Fibroblast of skin of abdomen (primary cell): ENCODE data around the gene SAMD1.
A peak's percentile ranks its signal among the peaks of the same experiment; 100 is the strongest.

ENCODE experiments used
- DNase-seq: peaks from one replicate; pipeline ENCODE4 v3.0.0-alpha.2; 2013

SAMD1 gene

DNA sequence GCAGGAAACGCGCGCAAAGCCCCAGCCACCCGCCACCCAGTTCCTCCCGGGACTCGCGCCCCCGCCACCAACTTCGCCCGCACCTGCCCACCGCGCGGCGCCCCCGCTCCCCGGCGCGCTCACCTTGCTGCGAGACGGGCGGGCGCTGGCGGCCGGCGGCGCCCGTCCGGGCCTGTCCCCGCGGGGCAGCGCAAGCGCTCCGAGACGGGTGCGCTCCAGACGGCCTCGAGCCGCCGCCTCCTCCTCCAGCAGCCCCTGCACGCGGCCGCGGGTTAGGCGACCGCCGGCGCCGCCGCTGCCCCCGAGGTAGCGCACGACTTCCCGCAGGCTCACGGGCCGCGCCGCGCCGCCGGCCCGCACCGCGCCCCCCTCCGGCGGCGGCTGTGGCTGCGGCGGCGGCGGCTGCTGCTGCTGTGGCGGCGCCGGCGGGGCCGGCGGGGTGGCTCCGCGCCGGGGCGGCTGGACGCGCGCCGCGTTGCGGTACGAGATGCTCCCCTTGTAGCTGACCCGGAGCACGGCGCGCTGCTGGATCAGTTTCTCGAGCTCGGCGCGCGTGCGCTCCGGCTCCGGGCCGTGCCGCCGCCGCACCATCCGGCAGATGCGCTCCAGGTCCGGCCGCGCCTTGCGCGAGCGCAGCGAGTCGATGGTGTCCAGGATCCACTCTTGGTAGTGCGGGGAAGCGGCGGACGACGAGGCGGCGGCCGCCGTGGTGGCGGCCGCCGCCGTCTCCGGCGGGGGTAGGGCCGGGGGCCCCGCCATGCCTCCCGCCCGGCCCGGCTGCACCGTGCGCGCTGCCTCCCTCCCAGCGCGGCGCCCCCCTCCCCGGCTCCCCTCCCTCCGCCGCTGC lies 666 bp downstream of the SAMD1 start:
- DNase-seq = peak; percentile 65

DNA sequence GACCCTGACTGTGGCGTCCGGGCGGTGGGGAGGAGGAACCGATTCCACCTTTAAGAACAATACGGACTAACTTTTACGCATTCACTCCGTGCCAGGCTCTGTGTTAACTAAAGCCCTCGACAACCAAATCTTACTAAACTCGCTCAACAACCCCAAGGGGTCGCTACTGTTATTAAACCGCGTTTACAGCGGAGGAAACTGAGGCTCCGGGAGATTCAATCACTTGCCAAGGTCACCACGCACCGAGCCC lies 1.2 kb downstream of the SAMD1 start:
- no peak for DNase-seq

DNA sequence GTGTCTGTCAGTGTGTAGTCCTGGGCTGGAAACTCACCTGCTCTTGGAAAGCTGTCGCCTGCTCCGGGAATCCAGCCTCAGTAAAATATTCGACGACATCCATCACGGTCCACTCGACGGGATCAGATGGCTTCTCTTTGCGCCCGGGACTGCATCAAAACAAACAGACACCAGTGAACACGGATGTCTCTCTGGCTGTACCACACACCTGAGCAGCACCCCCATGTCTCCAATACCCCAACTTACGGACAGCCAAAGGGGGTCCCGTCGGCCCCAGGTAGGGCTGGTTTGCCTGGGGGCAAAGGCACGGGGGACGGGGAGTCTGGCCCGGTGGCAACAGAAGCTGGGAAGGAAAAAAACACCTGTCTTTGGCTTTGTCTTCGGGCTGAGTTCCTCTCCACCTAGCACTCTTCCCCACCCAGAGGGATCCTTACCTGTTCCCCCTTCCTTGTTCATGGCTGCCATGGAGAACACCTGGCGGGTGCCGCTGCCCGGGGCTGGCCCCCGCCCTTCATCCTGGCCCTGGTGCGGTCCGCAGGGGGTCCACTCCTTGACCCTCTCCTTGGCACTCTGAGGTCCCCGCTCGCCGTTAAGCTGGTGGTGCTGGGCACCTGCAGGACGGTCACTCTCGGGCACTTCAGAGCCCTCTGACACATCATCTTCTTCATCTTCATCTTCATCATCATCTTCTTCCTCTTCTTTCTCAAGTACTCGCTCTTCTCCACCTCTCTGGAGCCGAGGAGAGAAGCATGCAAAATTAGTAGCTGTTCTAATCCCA lies 1.7 kb downstream of the SAMD1 start:
- no peak for DNase-seq

DNA sequence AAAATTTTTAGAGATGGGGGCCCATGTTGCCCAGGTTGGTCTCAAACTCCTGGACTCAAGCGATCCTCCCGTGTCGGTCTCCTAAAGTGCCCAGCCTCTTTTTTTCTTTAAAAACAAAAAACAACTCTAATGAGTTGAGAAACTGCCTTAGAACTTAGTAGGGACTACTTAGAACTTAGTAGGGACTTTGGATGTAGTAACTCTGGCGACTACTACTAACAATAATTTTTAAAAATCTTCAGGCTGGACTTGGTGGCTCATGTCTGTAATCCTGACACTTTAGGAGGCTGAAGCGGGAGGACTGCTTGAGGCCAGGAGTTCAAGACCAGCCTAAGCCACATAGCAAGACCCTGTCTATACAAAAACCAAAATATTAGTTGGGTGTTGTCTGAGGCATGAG lies 4.5 kb downstream of the SAMD1 start:
- DNase-seq = no peak

DNA sequence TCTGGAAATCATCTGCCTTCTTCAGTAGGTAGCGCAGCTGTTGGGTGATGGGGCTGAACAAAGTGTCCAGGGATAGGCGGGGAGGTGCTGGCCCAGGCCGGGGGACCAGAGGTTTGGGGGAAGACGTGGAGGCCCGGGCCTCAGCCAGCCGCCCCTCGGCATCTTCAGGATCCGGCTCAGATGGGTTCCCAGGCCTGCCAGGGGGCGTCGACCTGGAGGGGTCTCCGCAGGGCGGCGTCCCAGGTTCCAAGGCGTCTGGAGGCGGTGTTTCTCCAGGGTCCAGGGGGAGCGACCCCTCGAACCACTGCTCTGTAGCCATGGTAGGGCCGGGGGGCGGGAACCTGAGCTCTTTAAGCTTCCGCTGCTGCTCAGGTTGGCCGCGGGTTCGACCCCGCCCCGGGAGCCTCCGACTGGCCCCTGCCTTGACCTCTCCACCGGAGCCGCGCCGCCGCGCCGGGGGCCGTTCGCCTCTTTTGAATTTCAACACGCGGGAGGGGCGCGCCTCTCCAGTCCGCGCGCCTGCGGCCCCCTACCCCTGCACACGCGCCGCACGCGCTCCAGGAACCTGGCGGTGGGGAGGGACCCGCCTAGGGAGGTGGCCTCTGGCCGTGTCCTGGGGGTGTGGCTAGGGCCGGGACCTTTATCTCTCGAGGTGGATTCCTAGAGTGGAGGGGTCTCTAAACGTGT lies 5.1 kb downstream of the SAMD1 start, which contains the start of gene C19orf67:
TSS of gene C19orf67 (minus strand) at position 475 of the 687 bp plus-strand sequence. CDS start at position 319, 156 bp downstream.
- DNase-seq = no peak

DNA sequence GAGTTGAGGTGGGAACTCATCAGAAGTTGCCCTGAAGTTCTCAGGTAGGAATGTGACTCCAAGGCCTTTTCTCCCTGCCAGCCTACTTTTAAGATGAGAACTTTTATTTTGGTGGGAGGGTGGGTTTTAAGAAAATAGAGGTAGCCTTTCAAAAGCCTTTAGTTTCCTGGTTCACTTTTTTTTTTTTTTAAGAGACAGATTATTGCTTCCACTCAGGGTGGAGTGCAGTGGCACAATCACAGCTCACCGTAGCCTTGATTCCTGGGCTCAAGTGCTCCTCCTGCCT lies 7.9 kb downstream of the SAMD1 start:
- no peak for DNase-seq

DNA sequence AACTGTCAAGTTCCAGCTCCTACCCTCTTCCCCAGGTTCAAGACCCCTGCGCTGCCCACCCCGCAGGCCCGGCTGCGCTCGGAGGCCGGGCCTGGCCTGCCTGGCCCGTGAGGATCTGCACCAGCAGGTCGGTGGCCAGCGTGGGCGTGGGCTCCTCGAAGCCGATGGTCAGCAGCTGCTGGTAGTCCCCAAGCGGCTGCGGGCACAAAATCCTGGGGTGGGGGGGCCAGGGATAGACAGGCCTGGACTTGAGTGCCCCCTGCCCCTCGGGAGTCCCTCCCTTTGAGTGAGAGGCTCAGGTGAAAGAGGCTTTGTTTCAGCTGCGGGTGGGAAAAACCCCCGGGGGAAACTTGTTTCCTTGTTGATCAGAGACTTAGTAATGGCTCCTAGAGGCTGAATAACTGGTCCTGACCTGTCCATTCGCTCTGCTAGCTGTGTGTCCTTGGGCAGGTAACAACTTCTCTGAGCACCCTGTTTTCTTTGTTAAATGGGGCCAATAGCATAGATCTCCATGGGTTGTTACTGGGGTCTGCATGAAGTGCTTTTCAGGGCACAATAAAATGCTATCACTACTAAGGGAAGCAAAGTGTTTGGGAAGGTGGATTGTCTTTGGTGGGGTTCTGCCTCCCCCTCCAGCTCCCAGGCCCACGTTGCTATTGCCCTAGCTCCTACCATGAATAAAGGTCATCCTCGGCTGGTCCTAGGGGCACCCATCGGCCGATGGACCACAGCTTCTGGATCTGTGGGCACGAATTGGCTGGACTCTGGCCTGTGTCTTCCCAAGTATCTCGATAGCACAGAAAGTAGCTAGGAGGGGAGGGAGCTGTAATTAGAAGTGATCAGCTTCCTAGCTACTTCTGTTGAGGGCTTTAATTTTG lies 8.5 kb downstream of the SAMD1 start:
- DNase-seq = no peak

DNA sequence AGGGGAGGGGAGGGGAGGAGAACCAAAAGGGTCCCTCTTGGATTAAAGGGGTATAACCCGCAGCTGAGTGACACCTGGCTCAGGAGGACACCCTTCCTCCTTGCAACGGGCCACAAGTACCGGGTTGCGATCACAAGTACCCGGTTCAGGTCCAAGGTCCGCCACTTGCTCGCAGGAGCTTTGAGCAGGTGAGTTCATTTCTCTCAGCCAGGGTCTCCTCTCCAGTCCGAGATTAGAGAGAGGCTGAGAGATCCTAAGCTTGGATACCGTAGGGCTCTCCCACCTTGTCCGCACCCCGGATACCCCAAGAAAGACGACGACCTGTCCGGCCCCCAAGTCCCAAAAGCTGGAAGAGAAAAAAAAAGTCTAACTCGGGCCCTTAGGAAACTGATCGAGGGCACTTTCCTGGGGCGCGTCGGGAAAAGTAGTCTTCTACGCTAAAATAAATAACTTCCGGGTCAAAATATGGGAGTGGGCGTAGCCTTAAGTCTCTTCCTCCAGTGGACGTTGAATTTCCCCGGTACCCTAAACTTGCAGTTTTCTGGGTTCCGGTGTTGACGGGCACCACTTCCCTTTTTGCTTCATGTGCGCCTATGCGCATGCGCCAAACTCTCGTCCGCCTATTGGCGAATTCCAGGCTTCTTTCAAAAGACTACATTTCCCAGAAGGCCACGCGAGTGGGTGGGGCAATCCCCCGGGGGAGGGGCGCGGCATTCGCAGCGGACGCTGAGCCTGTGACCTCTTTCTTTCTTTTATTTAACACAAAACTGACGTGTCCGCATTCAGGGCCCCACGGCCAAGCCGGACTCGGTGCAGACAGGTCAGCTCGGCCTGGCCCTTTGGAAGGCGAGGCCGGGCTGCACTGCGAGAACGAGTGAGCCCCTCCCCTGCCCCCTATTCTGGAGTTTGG lies 9.4 kb downstream of the SAMD1 start:
- DNase-seq = peak; percentile 99

DNA sequence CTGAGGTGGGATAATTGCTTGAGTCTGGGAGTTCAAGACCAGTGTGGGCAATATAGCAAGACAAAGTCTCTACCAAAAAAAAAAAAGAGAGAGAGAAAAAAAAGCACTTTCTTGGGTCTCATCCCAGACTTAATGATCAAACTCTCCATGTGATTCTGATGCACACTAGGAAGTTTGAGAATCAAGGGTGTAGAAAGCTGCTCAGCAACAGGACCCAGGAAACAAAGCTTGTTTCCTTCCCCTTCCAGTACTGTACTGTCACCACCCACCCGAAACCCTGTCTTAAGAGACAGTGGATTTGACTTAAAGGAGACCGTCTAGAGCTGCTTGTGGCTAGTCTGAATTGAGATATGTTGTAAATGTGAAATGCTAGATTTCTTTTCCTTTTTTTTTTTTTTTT lies 12.1 kb downstream of the SAMD1 start:
- DNase-seq = no peak

DNA sequence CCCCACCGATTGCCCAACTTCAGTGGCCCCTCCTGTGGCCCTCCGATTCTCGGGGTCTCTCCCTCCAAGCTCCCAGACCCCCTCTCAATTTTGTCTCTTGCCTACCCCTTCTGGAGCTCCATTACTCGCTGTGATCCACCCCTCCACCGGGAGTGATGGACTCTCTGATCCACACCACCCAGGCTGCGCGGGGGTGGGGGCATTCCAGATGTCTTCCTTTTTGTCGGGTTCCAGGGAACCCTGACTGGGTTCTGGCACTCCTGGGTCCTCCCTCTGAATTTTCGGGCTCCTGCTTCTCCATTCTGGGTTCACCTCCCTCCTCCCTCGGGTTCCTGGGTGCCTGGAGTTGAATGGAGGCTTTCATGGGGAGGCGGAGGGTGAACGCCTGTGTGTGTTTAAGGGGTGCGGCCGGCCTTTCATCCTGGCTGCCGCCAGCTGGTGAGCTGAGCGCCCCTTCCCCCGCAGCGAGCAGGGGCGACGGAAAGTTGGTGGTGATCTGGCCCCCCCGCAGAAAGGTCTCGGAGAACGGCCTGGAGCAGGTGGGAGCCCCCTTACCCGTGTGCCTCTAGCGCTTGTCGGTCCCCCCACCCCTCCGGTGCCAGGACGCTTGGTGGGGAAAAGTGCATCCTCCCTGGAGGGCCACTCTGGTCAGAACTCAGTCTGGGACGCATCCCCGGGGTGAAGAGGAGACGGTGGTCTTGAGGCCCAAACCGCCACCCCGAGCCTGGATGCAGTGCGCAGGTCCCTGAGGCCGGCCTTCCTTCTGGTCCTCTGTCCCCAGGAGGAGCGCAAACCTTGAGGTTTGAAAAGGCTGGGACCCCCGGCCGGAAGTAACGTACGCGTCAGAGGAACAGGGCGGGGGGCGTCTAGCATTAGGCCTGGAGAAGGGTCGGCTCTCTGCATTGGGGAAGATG lies 16.4 kb downstream of the SAMD1 start:
- DNase-seq = peak; percentile 20

DNA sequence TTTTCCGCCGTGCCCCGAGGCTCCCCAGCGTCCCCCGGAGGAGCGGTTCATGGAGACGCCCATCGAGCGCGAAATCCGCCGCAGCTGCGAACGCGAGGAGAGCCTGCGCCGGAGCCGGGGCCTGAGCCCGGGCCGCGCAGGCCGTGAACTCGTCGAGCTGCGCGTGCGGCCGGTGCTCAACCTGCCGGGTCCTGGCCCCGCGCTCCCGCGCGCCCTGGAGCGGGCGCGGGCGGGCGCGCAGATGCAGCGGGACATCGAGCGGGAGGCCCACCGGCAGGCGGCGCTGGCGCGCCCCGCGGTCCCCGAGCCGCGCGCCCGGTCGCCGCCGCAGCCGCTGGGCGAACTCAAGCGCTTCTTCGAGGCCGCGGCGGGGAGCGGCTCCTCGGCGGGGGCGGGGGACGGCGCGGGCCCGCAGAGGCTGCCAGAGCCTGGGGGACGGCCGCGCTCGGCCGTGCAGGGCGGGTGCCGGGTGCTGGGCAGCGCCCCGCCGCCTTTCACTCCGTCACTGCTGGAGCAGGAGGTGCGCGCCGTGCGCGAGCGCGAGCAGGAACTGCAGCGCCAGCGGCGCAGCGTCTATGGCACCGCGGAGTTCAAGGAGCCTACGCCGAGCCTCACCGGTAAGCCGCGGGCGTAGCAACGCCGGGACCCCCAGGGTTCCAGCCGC lies 17.2 kb downstream of the SAMD1 start:
- peak; percentile 69 for DNase-seq

DNA sequence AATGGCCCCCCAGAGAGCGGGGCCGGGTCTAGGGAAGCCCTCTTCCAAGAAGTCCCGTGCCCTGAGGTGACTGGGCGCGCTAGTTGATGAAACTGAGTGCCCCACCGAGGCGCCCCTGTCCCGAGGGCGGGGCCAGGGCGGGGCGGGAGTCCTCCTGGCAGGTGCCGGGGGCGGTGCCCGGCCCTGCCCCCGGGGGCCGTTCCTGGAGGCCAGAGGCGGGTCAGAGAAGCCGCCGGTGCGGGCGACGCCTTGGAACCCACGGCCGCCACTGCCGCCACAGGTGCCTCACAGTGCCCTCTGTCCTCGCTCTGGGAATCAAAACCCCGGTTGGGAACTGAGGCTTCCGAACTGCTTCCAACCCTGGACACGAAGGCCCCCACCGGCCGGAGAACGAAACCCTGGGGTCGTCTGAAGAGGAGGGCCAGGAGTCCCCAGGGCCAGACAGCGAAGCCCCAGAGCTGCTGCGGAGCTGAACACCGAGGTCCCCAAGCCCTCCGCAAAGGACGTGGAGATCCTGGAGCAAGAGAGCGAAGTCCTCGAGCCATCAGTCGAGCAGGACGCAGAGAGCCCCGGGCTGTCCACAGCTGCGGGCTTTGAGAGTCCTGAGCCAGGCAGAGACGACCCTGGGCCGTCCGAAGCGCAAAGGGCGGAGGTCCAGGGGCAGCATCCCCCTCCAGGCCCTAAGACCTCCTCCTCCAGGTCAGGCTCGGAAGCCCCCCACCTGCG lies 17.9 kb downstream of the SAMD1 start, which contains the start of gene MISP3:
TSS of gene MISP3 (plus strand) at position 252 of the 726 bp plus-strand sequence. CDS start 524 bp downstream, outside the sequence.
- DNase-seq = no peak

DNA sequence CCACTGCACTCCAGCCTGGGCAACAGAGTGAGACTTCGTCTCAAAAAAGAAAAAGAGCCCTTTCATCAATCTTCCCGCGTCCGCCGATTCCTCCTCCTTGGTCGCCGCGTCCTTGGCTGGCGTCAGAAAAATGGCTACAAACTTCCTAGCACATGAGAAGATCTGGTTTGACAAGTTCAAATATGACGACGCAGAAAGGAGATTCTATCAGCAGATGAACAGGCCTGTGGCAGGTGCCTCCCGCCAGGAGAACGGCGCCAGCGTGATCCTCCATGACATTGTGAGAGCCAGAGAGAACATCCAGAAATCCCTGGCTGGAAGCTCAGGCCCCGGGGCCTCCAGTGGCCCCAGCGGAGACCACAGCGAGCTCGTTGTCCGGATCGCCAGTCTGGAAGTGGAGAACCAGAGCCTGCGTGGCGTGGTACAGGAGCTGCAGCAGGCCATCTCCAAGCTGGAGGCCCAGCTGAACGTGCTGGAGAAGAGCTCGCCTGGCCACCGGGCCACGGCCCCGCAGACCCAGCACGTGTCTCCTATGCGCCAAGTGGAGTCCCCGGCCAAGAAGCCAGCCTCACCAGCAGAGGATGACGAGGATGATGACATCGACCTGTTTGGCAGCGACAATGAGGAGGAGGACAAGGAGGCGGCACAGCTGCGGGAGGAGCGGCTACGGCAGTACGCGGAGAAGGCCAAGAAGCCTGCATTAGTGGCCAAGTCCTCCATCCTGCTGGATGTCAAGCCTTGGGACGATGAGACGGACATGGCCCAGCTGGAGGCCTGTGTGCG lies 20.1 kb downstream of the SAMD1 start:
- DNase-seq = no peak

DNA sequence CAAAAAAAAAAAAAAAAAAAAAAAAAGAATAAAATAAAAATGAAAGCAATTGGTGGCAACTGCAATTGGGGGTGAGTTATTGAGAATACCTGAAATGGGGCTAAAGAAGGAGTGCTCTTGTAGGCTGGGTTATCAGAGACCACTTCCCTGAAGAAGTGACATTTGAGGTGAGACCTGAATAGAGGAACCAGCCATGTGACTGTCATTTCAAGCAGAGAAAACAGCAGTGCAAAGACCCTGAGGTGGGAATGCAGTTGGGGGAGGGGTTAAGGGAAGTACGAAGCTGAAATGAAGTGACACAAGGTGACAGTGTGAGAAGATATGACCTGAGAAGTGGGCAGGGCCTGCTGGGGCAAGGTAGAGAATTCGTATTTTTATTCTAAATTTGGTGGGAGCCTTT lies 24.4 kb downstream of the SAMD1 start:
- DNase-seq = no peak

DNA sequence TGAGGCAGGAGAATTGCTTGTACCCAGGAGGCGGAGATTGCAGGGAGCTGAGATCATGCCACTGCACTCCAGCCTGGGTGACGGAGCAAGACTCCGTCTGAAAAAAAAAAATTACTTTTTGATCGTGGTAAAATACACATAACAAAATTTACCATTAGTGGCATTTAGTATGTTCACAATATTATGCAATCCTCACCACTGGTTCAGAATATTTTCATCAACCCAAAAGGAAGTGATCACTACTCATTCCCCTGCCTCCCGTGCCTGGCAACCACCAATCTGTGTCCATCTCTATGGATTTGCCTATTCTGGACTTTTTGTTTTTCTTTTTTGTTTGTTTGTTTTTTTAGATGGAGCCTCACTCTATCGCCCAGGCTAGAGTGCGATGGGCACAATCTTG lies 27.4 kb downstream of the SAMD1 start:
- peak; percentile 12 for DNase-seq

DNA sequence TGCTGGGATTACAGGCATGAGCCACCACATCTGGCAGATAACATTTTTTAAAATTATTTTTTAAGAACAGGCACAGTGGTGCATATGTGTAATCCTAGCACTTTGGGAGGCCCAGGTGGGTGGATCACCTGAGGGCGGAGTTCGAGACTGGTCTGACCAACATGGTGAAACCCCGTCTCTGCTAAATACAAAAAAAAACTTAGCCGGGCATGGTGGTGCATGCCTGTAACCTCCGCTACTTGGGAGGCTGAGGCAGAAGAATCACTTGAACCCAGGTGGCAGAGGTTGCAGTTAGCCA lies 28.0 kb downstream of the SAMD1 start:
- DNase-seq = no peak

DNA sequence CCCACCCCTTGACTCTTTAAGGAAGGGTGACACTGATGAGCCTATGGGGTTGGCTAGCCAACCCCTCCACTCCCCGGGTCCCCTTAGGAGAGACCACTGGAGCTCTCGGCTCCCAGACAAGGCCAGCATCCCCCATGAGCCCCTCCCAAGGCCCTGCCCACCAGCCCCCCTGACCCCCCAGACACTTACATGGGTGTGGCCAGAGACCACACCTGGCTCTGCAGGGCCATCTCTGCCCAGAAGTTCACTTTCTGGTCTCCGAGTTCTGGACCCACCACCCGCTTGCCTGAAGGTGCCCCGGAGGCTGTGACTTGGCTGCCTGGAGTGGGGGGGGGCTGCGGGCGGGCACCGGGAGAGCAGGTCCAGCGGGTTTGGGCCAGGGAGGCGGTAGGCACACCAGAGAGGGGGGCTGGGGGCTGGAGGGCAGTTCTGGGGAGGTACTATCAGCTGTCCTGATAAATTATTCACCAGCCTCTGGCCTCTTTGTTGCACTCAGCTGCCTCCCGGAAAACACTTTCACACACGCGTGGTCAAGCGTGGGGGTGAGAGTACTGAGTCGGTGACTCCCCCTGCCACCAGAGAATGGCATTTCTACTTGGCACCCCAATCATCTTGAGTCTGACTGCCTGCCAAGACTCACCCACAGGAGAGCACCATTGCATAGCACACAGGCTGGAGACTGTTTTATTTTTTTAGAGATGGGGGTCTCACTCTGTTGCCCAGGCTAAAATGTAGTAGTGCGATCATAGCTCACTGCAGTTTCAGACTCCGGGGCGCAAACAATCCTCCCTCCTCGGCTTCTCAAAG lies 28.6 kb downstream of the SAMD1 start, which contains the start of gene PALM3:
TSS of gene PALM3 (minus strand) at position 326 of the 807 bp plus-strand sequence. CDS start at position 230, 96 bp downstream.
- DNase-seq = no peak
